B cell (primary cell): ENCODE measurements around the gene CRAT. TPM values are rescaled to one million over a fixed set of nuclear protein-coding genes. Genes with fewer than 3 reads are reported as not detected.

Experiments used
- ATAC-seq: fragments of 200-7000 bp; cut with Tn5 transposase; one replicate; pipeline ENCODE4 v1.10.0; 2021; ENCODE audit warnings: low read depth, mild to moderate bottlenecking, moderate number of reproducible peaks, moderate library complexity
- CTCF ChIA-PET: fragments of 350-600 bp; sonication (Branson Sonifier 250); formaldehyde crosslinking; loops from one replicate; lab custom pipeline; 2021; ENCODE audit warnings: antibody characterized with exemption, inconsistent platforms; lab: Charles Lee
- POLR2A ChIA-PET: fragments of 350-600 bp; sonication (Branson Sonifier 250); formaldehyde crosslinking; loops from one replicate; lab custom pipeline; 2021; ENCODE audit warnings: antibody characterized with exemption; lab: Charles Lee
- DNase-seq: peaks from one replicate; pipeline ENCODE4 v3.0.0; 2013
- H2AFZ ChIP-seq: 2 replicates; pipeline ENCODE4 v1.6.1; 2012; ENCODE audit warnings: mild to moderate bottlenecking, low read depth, low read length; ENCODE audit not compliant: insufficient read depth, poor library complexity, severe bottlenecking
- H3K27ac ChIP-seq, 2 donors: 1 replicate in 1 of 2; 2 replicates in 1 of 2; pipeline ENCODE4 v1.5.1; 2012 to 2013; ENCODE audit warnings: low read length in 2 of 2, mild to moderate bottlenecking in 2 of 2, moderate library complexity in 1 of 2
- H3K27me3 ChIP-seq, 4 experiments: fragments of 200-600 bp in 1 of 4; sonication (generic) in 1 of 4; replicated peaks in 1 of 4; 1 replicate in 2 of 4; 2 replicates in 2 of 4; pipeline versions ENCODE4 v1.6.1 to v1.7.0; 2013 to 2016; ENCODE audit warnings: low read length in 3 of 4, mild to moderate bottlenecking in 2 of 4, mixed read lengths in 1 of 4, moderate library complexity in 1 of 4; ENCODE audit not compliant: insufficient read depth in 4 of 4, control insufficient read depth in 3 of 4; ENCODE audit errors: control extremely low read depth in 1 of 4
- H3K36me3 ChIP-seq, 2 experiments: replicated peaks in 1 of 2; 1 replicate in 1 of 2; 2 replicates in 1 of 2; pipeline versions ENCODE4 v1.6.1 to v1.7.1; 2013; ENCODE audit warnings: low read length in 1 of 2; ENCODE audit not compliant: insufficient read depth in 2 of 2, control insufficient read depth in 1 of 2; ENCODE audit errors: control extremely low read depth in 1 of 2, extremely low read depth in 1 of 2
- H3K4me1 ChIP-seq, 2 donors: fragments of 200-600 bp in 1 of 2; sonication (generic) in 1 of 2; 1 replicate in 1 of 2; 2 replicates in 1 of 2; pipeline versions ENCODE4 v1.5.1 to v1.6.1; 2013 to 2017; ENCODE audit warnings: low read length in 2 of 2; ENCODE audit not compliant: control insufficient read depth in 2 of 2, insufficient read depth in 2 of 2
- H3K4me2 ChIP-seq: replicated peaks from 2 replicates; pipeline ENCODE3; 2012; ENCODE audit warnings: mild to moderate bottlenecking, low read depth, low read length; ENCODE audit not compliant: poor library complexity, severe bottlenecking
- H3K4me3 ChIP-seq, 5 experiments: fragments of 200-600 bp in 1 of 5; sonication (generic) in 1 of 5; 1 replicate in 3 of 5; 2 replicates in 2 of 5; pipeline versions ENCODE4 v1.5.1 to v1.7.0; 2011 to 2016; ENCODE audit warnings: low read length in 4 of 5, mild to moderate bottlenecking in 4 of 5, low read depth in 2 of 5, control low read depth in 1 of 5, moderate library complexity in 1 of 5; ENCODE audit not compliant: insufficient read depth in 1 of 5; ENCODE audit errors: control extremely low read depth in 1 of 5, extremely low read depth in 1 of 5
- H3K79me2 ChIP-seq: fragments of 200-600 bp; sonication (generic); one replicate; pipeline ENCODE4 v1.6.0; 2016; ENCODE audit warnings: low read length; ENCODE audit not compliant: control insufficient read depth, insufficient read depth
- H3K9ac ChIP-seq: fragments of 200-600 bp; sonication (generic); 2 replicates; pipeline ENCODE4 v1.6.1; 2017; ENCODE audit warnings: mild to moderate bottlenecking, low read length, moderate library complexity
- H3K9me3 ChIP-seq, 3 donors: one replicate each; pipeline versions ENCODE4 v1.6.1 to v1.7.1; 2013; ENCODE audit warnings: low read length in 2 of 3; ENCODE audit not compliant: control insufficient read depth in 2 of 3, insufficient read depth in 1 of 3; ENCODE audit errors: control extremely low read depth in 1 of 3
- H4K20me1 ChIP-seq: 2 replicates; pipeline ENCODE4 v1.6.0; 2012; ENCODE audit warnings: mild to moderate bottlenecking, low read length; ENCODE audit not compliant: insufficient read depth, control insufficient read depth, poor library complexity, severe bottlenecking
- H3K27ac Mint-ChIP-seq: one replicate; pipeline ENCODE4 v1.8.0; 2021; ENCODE audit warnings: mixed read lengths
- H3K27me3 Mint-ChIP-seq: one replicate; pipeline ENCODE4 v1.8.0; 2021; ENCODE audit warnings: mixed read lengths
- H3K4me1 Mint-ChIP-seq: one replicate; pipeline ENCODE4 v1.8.0; 2021; ENCODE audit warnings: mixed read lengths
- H3K4me3 Mint-ChIP-seq: one replicate; pipeline ENCODE4 v1.8.0; 2021; ENCODE audit warnings: mixed read lengths
- H3K9me3 Mint-ChIP-seq: one replicate; pipeline ENCODE4 v1.8.0; 2022; ENCODE audit warnings: mixed read lengths; ENCODE audit not compliant: insufficient read depth
- CTCF ChIP-seq: fragments of 200-600 bp; IDR thresholded peaks from one replicate; pipeline ENCODE4 v1.8.0; 2022; ENCODE audit warnings: antibody characterized with exemption, mild to moderate bottlenecking
- EZH2 ChIP-seq: IDR thresholded peaks from 2 replicates; pipeline ENCODE4 v1.6.1; 2012; ENCODE audit warnings: borderline replicate concordance, low read depth, mild to moderate bottlenecking, moderate library complexity, low read length; ENCODE audit not compliant: insufficient read depth, poor library complexity, severe bottlenecking
- WGBS: methylation state at CpG from one replicate; pipeline ENCODE4 v1.1.5; 2013; ENCODE audit warnings: missing lambda C conversion rate; ENCODE audit not compliant: insufficient coverage; 5-methylcytosine and 5-hydroxymethylcytosine counted together
- intact Hi-C: fragments of 100-400 bp; cut with micrococcal nuclease; formaldehyde crosslinking; loops from one replicate; pipeline ENCODE4 v1.10.0; 2022
- polyA plus RNA-seq: library from polyadenylated mRNA; depleted of rRNA; stranded (reverse); fragments of >200 nt; gene quantifications from 2 replicates; pipeline ENCODE4 v1.2.3, GENCODE V29; 2012
- total RNA-seq, 2 donors: library from RNA; stranded (reverse); fragments of 120-200 nt in 1 of 2; gene quantifications; 1 replicate in 1 of 2; 2 replicates in 1 of 2; pipeline versions ENCODE4 v1.2.3 to v1.2.4, GENCODE V29; 2013 to 2022

The CRAT gene
- total and polyA plus RNA-seq, 2 donors (not counting 1 experiment from before 2014, with no cell fraction given): 8.0 to 14.1 TPM

- H3K9ac ChIP-seq: no peak overlapping the region
Measured at GRCh38 chr9:129078691-129079503, 31.7 kb downstream of the CRAT start.

More at GRCh38 chr9:129078691-129079503, 31.7 kb downstream of the CRAT start:
- TF ChIP-seq EZH2 (no peak), CTCF (no peak)
- Mint-ChIP-seq H3K4me3 (peak overlapping the region; percentile 91), H3K27me3 (no peaks in the 10 kb centered on the region), H3K27ac (no peak overlapping the region), H3K4me1 (peaks cover 23% of the 10 kb centered on the region), H3K9me3 (no peaks in the 10 kb centered on the region)
- Histone ChIP-seq H3K9me3 (no peaks in the 10 kb centered on the region), H3K27me3 (no peaks in the 10 kb centered on the region), H3K36me3 (peaks cover 0 to 3% of the 10 kb centered on the region in 2 experiments), H3K4me3 (no peak overlapping the region), H3K4me1 (peaks cover 16 to 20% of the 10 kb centered on the region in 2 donors), H3K79me2 (peaks cover 29% of the 10 kb centered on the region), H2AFZ (no peak overlapping the region), H3K4me2 (no peak overlapping the region), H3K27ac (no peak overlapping the region), H4K20me1 (peaks cover 7% of the 10 kb centered on the region)
- ChIA-PET CTCF (interaction anchor here (1.1 kb wide), 1 partner anchor 43 kb away, joined by 4 read pairs; the partner anchor contains the start of gene MIGA2), POLR2A (interaction anchor here (0.5 kb wide), 1 partner anchor 547 kb away, joined by 3 read pairs; the partner anchor contains the start of gene NTMT1)
- intact Hi-C loops: no loop called here
- DNase-seq (no peak), ATAC-seq (no peak)
- 93% methylated on average over 18 of the region's 18 CpGs for WGBS
